ENCODE measurements around the gene SMURF1.
A peak's percentile ranks its signal among the peaks of the same experiment; 100 is the strongest.

The SMURF1 gene

GRCh38 chr7:99141334-99141733, 2.6 kb downstream of the SMURF1 start:
- H3K9ac ChIP-seq (ENCODE audit: low read length), result peak overlapping the region; percentile 84
- peak overlapping the region; percentile 81 for H3K4me3 ChIP-seq (ENCODE audit: low read length)
- no peaks in the 10 kb centered on the region for H3K9me3 ChIP-seq (ENCODE audit: control insufficient read depth, low read length)
- H3K27me3 ChIP-seq (replicated peaks; ENCODE audit: control insufficient read depth, insufficient read depth, low read length), result no peaks in the 10 kb centered on the region
- no peaks in the 10 kb centered on the region for H3K36me3 ChIP-seq (ENCODE audit: control insufficient read depth, insufficient read depth, low read length, severe bottlenecking)
- peak; percentile 25 for DNase-seq (ENCODE audit: low read depth)
- peaks cover 50% of the 10 kb centered on the region for H3K4me1 ChIP-seq (ENCODE audit: control insufficient read depth, insufficient read depth, low read length)

GRCh38 chr7:99140813-99141212, 3.1 kb downstream of the SMURF1 start:
- H3K36me3 ChIP-seq (ENCODE audit: control insufficient read depth, insufficient read depth, low read length, severe bottlenecking), result no peaks in the 10 kb centered on the region
- H3K9ac ChIP-seq (ENCODE audit: low read length), result peak overlapping the region; percentile 84
- DNase-seq (ENCODE audit: low read depth), result peak; percentile 18
- no peaks in the 10 kb centered on the region for H3K27me3 ChIP-seq (replicated peaks; ENCODE audit: control insufficient read depth, insufficient read depth, low read length)
- H3K9me3 ChIP-seq (ENCODE audit: control insufficient read depth, low read length), result no peaks in the 10 kb centered on the region
- peak overlapping the region; percentile 81 for H3K4me3 ChIP-seq (ENCODE audit: low read length)
- peaks cover 50% of the 10 kb centered on the region for H3K4me1 ChIP-seq (ENCODE audit: control insufficient read depth, insufficient read depth, low read length)

- H3K9ac ChIP-seq (ENCODE audit: low read length), result no peak overlapping the region
- peaks cover 45% of the 10 kb centered on the region for H3K4me1 ChIP-seq (ENCODE audit: control insufficient read depth, insufficient read depth, low read length)
- no peaks in the 10 kb centered on the region for H3K27me3 ChIP-seq (replicated peaks; ENCODE audit: control insufficient read depth, insufficient read depth, low read length)
- no peak overlapping the region for H3K4me3 ChIP-seq (ENCODE audit: low read length)
- H3K9me3 ChIP-seq (ENCODE audit: control insufficient read depth, low read length), result no peaks in the 10 kb centered on the region
- DNase-seq (ENCODE audit: low read depth), result peak; percentile 71
- no peaks in the 10 kb centered on the region for H3K36me3 ChIP-seq (ENCODE audit: control insufficient read depth, insufficient read depth, low read length, severe bottlenecking)
These were observed 4.9 kb downstream of the SMURF1 start for GRCh38 chr7:99139036-99139435.

GRCh38 chr7:99137411-99138180, 6.3 kb downstream of the SMURF1 start:
- H3K27me3 ChIP-seq (replicated peaks; ENCODE audit: control insufficient read depth, insufficient read depth, low read length), result no peaks in the 10 kb centered on the region
- H3K4me3 ChIP-seq (ENCODE audit: low read length), result peak overlapping the region; percentile 53
- peaks cover 52% of the 10 kb centered on the region for H3K4me1 ChIP-seq (ENCODE audit: control insufficient read depth, insufficient read depth, low read length)
- no peak overlapping the region for H3K9ac ChIP-seq (ENCODE audit: low read length)
- no peaks in the 10 kb centered on the region for H3K36me3 ChIP-seq (ENCODE audit: control insufficient read depth, insufficient read depth, low read length, severe bottlenecking)
- no peaks in the 10 kb centered on the region for H3K9me3 ChIP-seq (ENCODE audit: control insufficient read depth, low read length)
- peak; percentile 88 for DNase-seq (ENCODE audit: low read depth)

GRCh38 chr7:99135938-99136337, 8.0 kb downstream of the SMURF1 start:
- no peak overlapping the region for H3K4me3 ChIP-seq (ENCODE audit: low read length)
- H3K36me3 ChIP-seq (ENCODE audit: control insufficient read depth, insufficient read depth, low read length, severe bottlenecking), result no peaks in the 10 kb centered on the region
- H3K27me3 ChIP-seq (replicated peaks; ENCODE audit: control insufficient read depth, insufficient read depth, low read length), result no peaks in the 10 kb centered on the region
- H3K4me1 ChIP-seq (ENCODE audit: control insufficient read depth, insufficient read depth, low read length), result peaks cover 43% of the 10 kb centered on the region
- no peak overlapping the region for H3K9ac ChIP-seq (ENCODE audit: low read length)
- DNase-seq (ENCODE audit: low read depth), result no peak
- no peaks in the 10 kb centered on the region for H3K9me3 ChIP-seq (ENCODE audit: control insufficient read depth, low read length)

- H3K9ac ChIP-seq (ENCODE audit: low read length), result no peak overlapping the region
- DNase-seq (ENCODE audit: low read depth), result no peak
- no peaks in the 10 kb centered on the region for H3K36me3 ChIP-seq (ENCODE audit: control insufficient read depth, insufficient read depth, low read length, severe bottlenecking)
- no peaks in the 10 kb centered on the region for H3K27me3 ChIP-seq (replicated peaks; ENCODE audit: control insufficient read depth, insufficient read depth, low read length)
- H3K9me3 ChIP-seq (ENCODE audit: control insufficient read depth, low read length), result no peaks in the 10 kb centered on the region
- no peak overlapping the region for H3K4me3 ChIP-seq (ENCODE audit: low read length)
- H3K4me1 ChIP-seq (ENCODE audit: control insufficient read depth, insufficient read depth, low read length), result peaks cover 34% of the 10 kb centered on the region
These were observed 9.9 kb downstream of the SMURF1 start for GRCh38 chr7:99133766-99134564.

GRCh38 chr7:99132595-99133321, 11.2 kb downstream of the SMURF1 start:
- Histone ChIP-seq H3K9me3 (ENCODE audit: control insufficient read depth, low read length) (no peaks in the 10 kb centered on the region), H3K4me3 (ENCODE audit: low read length) (no peak overlapping the region), H3K27me3 (replicated peaks; ENCODE audit: control insufficient read depth, insufficient read depth, low read length) (no peaks in the 10 kb centered on the region), H3K9ac (ENCODE audit: low read length) (no peak overlapping the region), H3K4me1 (ENCODE audit: control insufficient read depth, insufficient read depth, low read length) (peaks cover 34% of the 10 kb centered on the region), H3K36me3 (ENCODE audit: control insufficient read depth, insufficient read depth, low read length, severe bottlenecking) (no peaks in the 10 kb centered on the region)
- no peak for DNase-seq (ENCODE audit: low read depth)

GRCh38 chr7:99131290-99131689, 12.6 kb downstream of the SMURF1 start:
- Histone ChIP-seq H3K27me3 (replicated peaks; ENCODE audit: control insufficient read depth, insufficient read depth, low read length) (no peaks in the 10 kb centered on the region), H3K4me1 (ENCODE audit: control insufficient read depth, insufficient read depth, low read length) (peaks cover 36% of the 10 kb centered on the region), H3K4me3 (ENCODE audit: low read length) (no peak overlapping the region), H3K9ac (ENCODE audit: low read length) (no peak overlapping the region), H3K36me3 (ENCODE audit: control insufficient read depth, insufficient read depth, low read length, severe bottlenecking) (no peaks in the 10 kb centered on the region), H3K9me3 (ENCODE audit: control insufficient read depth, low read length) (no peaks in the 10 kb centered on the region)
- DNase-seq (ENCODE audit: low read depth), result no peak

- no peak for DNase-seq (ENCODE audit: low read depth)
- H3K9me3 ChIP-seq (ENCODE audit: control insufficient read depth, low read length), result no peaks in the 10 kb centered on the region
- no peak overlapping the region for H3K9ac ChIP-seq (ENCODE audit: low read length)
- peaks cover 52% of the 10 kb centered on the region for H3K4me1 ChIP-seq (ENCODE audit: control insufficient read depth, insufficient read depth, low read length)
- H3K36me3 ChIP-seq (ENCODE audit: control insufficient read depth, insufficient read depth, low read length, severe bottlenecking), result no peaks in the 10 kb centered on the region
- no peaks in the 10 kb centered on the region for H3K27me3 ChIP-seq (replicated peaks; ENCODE audit: control insufficient read depth, insufficient read depth, low read length)
- H3K4me3 ChIP-seq (ENCODE audit: low read length), result no peak overlapping the region
These were observed 14.4 kb downstream of the SMURF1 start for GRCh38 chr7:99129536-99129935.

GRCh38 chr7:99129001-99129400, 14.9 kb downstream of the SMURF1 start:
- H3K36me3 ChIP-seq (ENCODE audit: control insufficient read depth, insufficient read depth, low read length, severe bottlenecking), result no peaks in the 10 kb centered on the region
- no peak overlapping the region for H3K4me3 ChIP-seq (ENCODE audit: low read length)
- H3K9ac ChIP-seq (ENCODE audit: low read length), result no peak overlapping the region
- H3K4me1 ChIP-seq (ENCODE audit: control insufficient read depth, insufficient read depth, low read length), result peaks cover 58% of the 10 kb centered on the region
- DNase-seq (ENCODE audit: low read depth), result peak; percentile 58
- no peaks in the 10 kb centered on the region for H3K9me3 ChIP-seq (ENCODE audit: control insufficient read depth, low read length)
- H3K27me3 ChIP-seq (replicated peaks; ENCODE audit: control insufficient read depth, insufficient read depth, low read length), result no peaks in the 10 kb centered on the region

Data from adipocyte (in vitro differentiated cells).